ENCODE data around the gene CRELD1. TPM values are rescaled to one million over a fixed set of nuclear protein-coding genes. Genes with fewer than 3 reads are reported as not detected.
A peak's percentile ranks its signal among the peaks of the same experiment; 100 is the strongest.

CRELD1 gene
- total RNA-seq, result 10 to 100 TPM; 16.7 to 54.1 (median 29.3) TPM
- long read RNA-seq, donor 1, transcript CRELD1-202 (10 exons, 2,696 nt), result minor isoform, 10 of 108 reads
- long read RNA-seq, donor 1, transcript CRELD1-203 (11 exons, 1,728 nt), result minor isoform, 16 of 108 reads
- long read RNA-seq, donor 1, transcript CRELD1-206 (11 exons, 1,778 nt), result major isoform, 49 of 108 reads
- long read RNA-seq, donor 1, partial matches to known transcripts, result 12 of 108 reads
- long read RNA-seq, donor 1, other reads (novel, unspliced or antisense), result 18 of 108 reads
- long read RNA-seq, donor 2, transcript CRELD1-202 (10 exons, 2,696 nt), result minor isoform, 5 of 27 reads
- long read RNA-seq, donor 2, transcript CRELD1-206 (11 exons, 1,778 nt), result major isoform, 10 of 27 reads
- long read RNA-seq, donor 2, partial matches to known transcripts, result 0 of 27 reads
- long read RNA-seq, donor 2, other reads (novel, unspliced or antisense), result 7 of 27 reads

GRCh38 chr3:9933561-9934234 is at the start of gene CRELD1:
Gene CRELD1 (plus strand): TSS chr3:9933834. CDS start chr3:9934439, 605 bp downstream.
- ATAC-seq (peak; percentile 94), DNase-seq (peak; percentile 98 to 99 (median 98))
- Histone ChIP-seq H3K36me3 (ENCODE audit: low read depth) (no peaks in the 10 kb centered on the region), H3K4me1 (ENCODE audit: low read depth) (peaks cover 22% of the 10 kb centered on the region), H3K9me3 (no peaks in the 10 kb centered on the region), H3K4me3 (peak within 1 kb of the TSS; percentile 31)
- no peak for TF ChIP-seq CTCF (IDR thresholded peaks at IDR 0.05)
- intact Hi-C loops (cut with DNase I, micrococcal nuclease), result no loop called here

GRCh38 chr3:9884555-9885165 is 49.0 kb upstream of the CRELD1 start:
- no peak for TF ChIP-seq CTCF (IDR thresholded peaks at IDR 0.05)
- ATAC-seq, result peak; percentile 98
- H3K9me3 ChIP-seq, result no peaks in the 10 kb centered on the region
- H3K36me3 ChIP-seq (ENCODE audit: low read depth), result no peaks in the 10 kb centered on the region
- DNase-seq, result peak in 1 of 3 donors; percentile 35
- H3K4me1 ChIP-seq (ENCODE audit: low read depth), result no peaks in the 10 kb centered on the region
- no peak overlapping the region for H3K4me3 ChIP-seq
- intact Hi-C loops (cut with DNase I, micrococcal nuclease), result no loop called here

- H3K36me3 ChIP-seq (ENCODE audit: low read depth), result no peaks in the 10 kb centered on the region
- ATAC-seq, result no peak
Measured at GRCh38 chr3:9886328-9886727, 47.3 kb upstream of the CRELD1 start.

GRCh38 chr3:9887480-9887879 is 46.2 kb upstream of the CRELD1 start:
- intact Hi-C loops (cut with DNase I, micrococcal nuclease), result no loop called here
- no peak overlapping the region for H3K4me3 ChIP-seq
- DNase-seq (no peak), ATAC-seq (no peak)
- TF ChIP-seq CTCF (IDR thresholded peaks at IDR 0.05), result no peak
- H3K36me3 ChIP-seq (ENCODE audit: low read depth), result no peaks in the 10 kb centered on the region
- peaks cover 14% of the 10 kb centered on the region for H3K4me1 ChIP-seq (ENCODE audit: low read depth)
- H3K9me3 ChIP-seq, result no peaks in the 10 kb centered on the region

More at GRCh38 chr3:9886328-9886727, 47.3 kb upstream of the CRELD1 start:
- DNase-seq, result no peak
- Histone ChIP-seq H3K4me1 (ENCODE audit: low read depth) (peaks cover 7% of the 10 kb centered on the region), H3K4me3 (no peak overlapping the region), H3K9me3 (no peaks in the 10 kb centered on the region)
- no peak for TF ChIP-seq CTCF (IDR thresholded peaks at IDR 0.05)
- intact Hi-C loops (cut with DNase I, micrococcal nuclease), result no loop called here

- Histone ChIP-seq H3K4me1 (ENCODE audit: low read depth) (peaks cover 14% of the 10 kb centered on the region), H3K9me3 (no peaks in the 10 kb centered on the region), H3K4me3 (no peak overlapping the region), H3K36me3 (ENCODE audit: low read depth) (no peaks in the 10 kb centered on the region)
- DNase-seq (no peak), ATAC-seq (no peak)
- intact Hi-C loops (cut with DNase I, micrococcal nuclease), result no loop called here
- TF ChIP-seq CTCF (IDR thresholded peaks at IDR 0.05), result no peak
Measured at GRCh38 chr3:9888540-9888939, 45.1 kb upstream of the CRELD1 start.
